ENCODE data around the gene GABBR2.

GRCh38 chr9:98491231-98491651 lies 217.5 kb downstream of the GABBR2 start:
- TF ChIP-seq ZNF114 (CRISPR knock-in tag; IDR thresholded peaks at IDR 0.05): no peak
- TF ChIP-seq CTCF (conservative IDR thresholded peaks at IDR 0.05; ENCODE audit: low read depth in 2 of 2): no peak
- TF ChIP-seq EZH2phosphoT487 (IDR thresholded peaks at IDR 0.05; ENCODE audit: unreplicated experiment): no peak
- TF ChIP-seq EZH2 (IDR thresholded peaks at IDR 0.05; ENCODE audit: low read depth, unreplicated experiment): no peak
- TF ChIP-seq REST (IDR thresholded peaks at IDR 0.05; ENCODE audit: unreplicated experiment): no peak
- no peak for TF ChIP-seq NANOG (IDR thresholded peaks at IDR 0.05; ENCODE audit: borderline replicate concordance)
- TF ChIP-seq POLR2AphosphoS5 (IDR thresholded peaks at IDR 0.05; ENCODE audit: low read depth): no peak
- no peak for TF ChIP-seq ETS1 (IDR thresholded peaks at IDR 0.05)
- TF ChIP-seq STAT1 (IDR thresholded peaks at IDR 0.05; ENCODE audit: unreplicated experiment): no peak
- no peak for TF ChIP-seq JUNB (IDR thresholded peaks at IDR 0.05; ENCODE audit: unreplicated experiment)
- TF ChIP-seq ZNF331 (CRISPR knock-in tag; IDR thresholded peaks at IDR 0.05; ENCODE audit: low read depth): no peak
- TF ChIP-seq ZNF462 (CRISPR knock-in tag; IDR thresholded peaks at IDR 0.05): no peak

Data from GM23338 (cell line).